Activated CD4-positive, CD25-positive, alpha-beta regulatory T cell treated with anti-CD3 and anti-CD28 coated beads, Interleukin-2, amount 50 U/mL, for 24 hours (primary cell): ENCODE data around the gene AFDN.
"Not testable (repeated sequence)": the region's sequence is repeated elsewhere in the genome, so short reads cannot be mapped to it uniquely, and the experiment has no call there.

Experiments used
- ATAC-seq, 2 donors: fragments of 150-1000 bp; cut with Tn5 transposase; one replicate each; pipeline ENCODE4 v1.10.0; 2021; ENCODE audit warnings: mild to moderate bottlenecking in 1 of 2, moderate library complexity in 1 of 2

AFDN gene

GRCh38 chr6:167957626-167958025, 130.9 kb downstream of the AFDN start:
- no peak for ATAC-seq

DNA sequence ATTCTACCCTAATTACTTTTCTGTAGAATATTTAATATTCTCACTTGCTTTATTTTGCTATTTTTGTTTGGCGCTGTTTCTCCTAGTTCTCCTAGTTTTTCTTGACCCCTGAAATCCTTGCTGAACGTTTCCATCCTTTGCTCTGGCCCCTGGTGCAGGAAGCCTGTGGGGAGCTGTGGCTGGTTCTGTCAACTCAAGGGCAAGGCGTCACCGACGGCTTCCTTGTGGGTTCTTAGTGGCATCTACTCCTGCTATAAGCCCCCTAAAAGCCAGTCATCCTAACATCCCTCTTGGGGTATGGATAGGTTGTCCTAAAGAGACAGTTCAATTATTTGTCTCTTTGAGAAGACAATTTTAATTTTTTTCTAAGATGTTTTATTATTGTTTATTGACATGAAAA, 133.9 kb downstream of the AFDN start:
- no peak for ATAC-seq

- ATAC-seq, result no peak
Observed at GRCh38 chr6:167962711-167963110, 136.0 kb downstream of the AFDN start.

- ATAC-seq, result no peak
Observed at GRCh38 chr6:167963589-167964057, 136.9 kb downstream of the AFDN start.

DNA sequence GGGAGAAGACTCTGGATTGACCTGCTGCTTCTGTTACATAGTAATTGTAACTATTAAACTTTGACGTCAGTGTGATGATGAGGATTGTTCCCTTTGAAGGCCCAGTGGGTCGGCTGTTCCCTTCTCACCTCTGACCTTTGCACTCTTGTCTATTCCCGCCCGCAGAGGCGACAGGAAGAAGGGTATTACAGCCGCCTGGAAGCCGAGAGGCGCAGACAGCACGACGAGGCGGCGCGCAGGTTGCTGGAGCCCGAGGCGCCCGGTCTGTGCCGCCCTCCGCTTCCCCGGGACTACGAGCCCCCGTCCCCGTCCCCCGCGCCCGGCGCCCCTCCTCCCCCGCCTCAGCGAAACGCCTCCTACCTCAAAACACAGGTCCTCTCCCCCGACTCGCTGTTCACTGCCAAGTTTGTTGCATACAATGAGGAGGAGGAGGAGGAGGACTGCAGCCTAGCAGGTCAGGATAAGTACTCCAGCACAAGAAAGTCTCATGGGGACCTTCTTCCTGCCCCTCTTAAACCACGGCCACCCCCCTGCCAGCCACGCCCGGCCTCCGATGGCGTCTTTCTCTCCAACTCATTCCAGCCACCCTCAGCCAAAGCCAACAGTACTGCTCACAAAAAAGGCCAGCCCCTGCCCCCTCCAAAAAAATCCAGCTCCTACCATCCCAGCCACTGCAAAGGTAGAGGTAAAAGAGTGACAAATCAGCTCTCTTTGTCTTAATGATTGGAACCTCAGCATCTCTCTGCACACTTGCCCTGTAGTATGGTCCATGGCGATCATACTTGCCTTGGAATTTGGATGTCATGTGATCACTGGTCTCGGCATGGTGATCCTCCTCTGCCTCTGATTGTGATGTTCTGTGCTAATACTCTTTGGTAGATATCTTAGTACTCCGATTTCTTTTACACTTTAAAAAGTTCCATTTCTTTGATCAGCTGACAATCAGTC, 139.2 kb downstream of the AFDN start:
- no peak for ATAC-seq

- no peak for ATAC-seq
Observed at GRCh38 chr6:167966540-167966905, 139.8 kb downstream of the AFDN start.

DNA sequence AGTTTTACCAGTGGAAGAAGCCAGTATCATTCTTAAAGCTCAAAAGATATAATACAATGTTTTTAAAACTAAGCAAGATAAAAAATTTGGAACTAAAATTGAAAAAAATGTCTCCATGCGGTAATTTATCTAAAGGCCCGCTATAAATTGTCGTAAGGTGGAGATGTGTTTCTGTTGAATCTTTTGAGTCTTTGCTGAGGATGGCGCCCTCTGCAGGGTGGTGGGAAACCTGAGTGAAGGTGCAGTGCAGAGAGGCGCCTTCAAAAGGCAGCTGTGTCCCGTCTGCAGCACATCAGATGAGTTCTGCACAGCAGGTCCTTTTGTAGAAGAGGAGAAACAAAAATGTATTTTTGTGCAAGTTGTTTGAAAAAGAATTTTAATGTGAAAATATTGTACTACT, 141.4 kb downstream of the AFDN start:
- ATAC-seq, result no peak

DNA sequence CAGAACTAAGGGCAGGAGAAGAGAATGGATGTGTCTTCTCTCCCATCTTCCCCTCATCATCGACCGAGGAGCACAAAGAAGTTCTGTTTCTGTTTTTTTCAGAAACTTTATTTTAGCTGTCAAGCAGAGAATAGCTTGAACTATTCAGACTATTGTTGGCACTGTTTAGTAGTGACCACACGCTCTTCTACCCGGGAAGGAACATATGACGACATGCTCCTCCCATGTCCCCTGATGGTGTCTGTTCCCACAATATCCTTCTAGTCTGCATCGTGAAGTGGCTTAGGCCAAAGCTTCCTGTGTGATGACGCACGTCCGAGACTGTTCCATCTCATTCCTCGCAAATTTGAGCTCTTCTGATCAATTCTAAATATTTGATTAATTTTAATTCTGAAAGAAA, 143.5 kb downstream of the AFDN start:
- no peak for ATAC-seq

DNA sequence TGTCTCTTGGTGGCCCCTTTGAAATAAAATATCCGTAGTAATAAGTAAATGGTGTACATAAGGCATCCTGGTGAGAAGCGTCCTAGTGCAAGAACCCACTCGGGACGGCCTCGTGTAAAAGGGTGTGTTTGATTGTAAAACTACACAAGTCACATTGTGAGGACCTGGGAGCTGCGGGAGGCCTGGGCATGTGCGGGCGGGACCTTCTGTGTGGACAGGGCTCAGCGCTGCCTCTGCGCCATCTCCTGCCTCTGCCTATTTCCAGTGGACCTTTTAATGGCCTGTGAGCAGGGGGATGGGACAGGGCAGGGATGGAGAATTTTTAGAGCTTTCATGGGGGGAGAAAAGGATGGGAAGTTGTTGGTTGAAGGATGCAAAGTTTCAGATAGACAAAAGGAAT, 145.5 kb downstream of the AFDN start:
- ATAC-seq, result no peak

DNA sequence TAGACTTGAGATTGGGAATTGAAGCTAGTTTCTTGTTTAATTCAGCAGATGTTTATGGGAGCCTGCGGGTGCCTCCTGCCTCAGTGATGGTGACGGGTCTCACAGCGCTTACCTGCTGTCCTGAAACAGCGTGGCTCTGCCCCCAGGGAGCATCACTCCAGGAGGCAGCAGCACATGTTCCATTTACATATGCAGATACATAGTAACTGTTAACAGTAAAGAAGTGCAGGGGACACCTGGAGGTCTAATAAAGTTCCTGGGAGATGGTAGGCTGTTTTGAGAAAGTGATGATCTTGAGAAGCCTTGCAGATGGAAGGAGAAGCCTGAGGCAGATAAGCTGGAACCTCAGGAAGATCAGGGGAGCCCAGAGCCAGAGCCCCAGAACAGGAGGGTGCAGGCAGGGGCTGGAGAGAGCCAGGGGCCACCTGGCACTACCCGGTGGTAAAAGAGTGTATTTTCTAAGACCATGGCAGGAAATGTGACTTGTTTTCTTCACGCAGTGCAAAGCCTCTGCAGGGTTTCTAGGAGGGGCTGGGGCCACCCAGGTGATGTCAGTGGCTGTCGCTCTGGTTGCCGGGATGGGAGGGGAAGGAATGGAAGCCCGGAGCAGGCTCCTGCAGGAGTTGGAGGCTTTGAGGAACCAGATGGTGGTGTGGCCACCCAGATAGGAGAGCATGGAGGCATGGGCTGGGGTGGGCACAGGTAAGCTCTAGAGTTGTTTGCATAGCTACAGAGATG, 146.6 kb downstream of the AFDN start:
- no peak for ATAC-seq

DNA sequence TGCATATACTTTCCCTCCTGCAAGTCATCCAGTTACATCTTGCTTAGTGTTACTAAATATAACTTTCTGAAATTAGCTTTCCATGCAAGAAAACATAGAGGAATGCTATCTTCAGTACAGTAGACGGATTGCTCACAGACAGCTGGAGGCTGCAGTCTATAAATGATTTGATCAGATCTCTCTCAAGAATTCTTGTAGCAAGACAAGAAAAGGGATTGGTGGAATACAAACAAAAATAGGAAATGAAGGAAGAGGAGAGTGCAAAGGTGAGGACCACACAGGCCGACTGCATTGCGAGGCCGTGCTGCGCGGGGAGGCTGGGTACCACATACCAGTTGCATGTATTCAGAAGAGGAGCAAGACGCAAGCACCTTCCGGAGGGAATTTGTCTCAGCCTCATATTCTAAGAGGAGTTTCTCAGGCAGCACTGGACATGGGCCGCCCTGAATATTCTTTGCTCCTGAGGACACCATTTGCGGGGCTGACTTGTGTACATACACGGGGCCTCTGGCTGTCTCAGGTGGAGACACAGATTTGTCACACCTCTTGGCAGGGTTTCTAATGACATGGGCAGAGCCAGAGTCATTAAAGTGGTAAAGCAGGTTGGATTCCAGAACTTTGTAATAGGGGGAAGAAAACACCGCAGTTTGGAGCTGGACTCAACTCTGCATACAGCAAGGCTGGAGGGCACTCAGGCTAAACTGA, 148.1 kb downstream of the AFDN start:
- no peak for ATAC-seq

DNA sequence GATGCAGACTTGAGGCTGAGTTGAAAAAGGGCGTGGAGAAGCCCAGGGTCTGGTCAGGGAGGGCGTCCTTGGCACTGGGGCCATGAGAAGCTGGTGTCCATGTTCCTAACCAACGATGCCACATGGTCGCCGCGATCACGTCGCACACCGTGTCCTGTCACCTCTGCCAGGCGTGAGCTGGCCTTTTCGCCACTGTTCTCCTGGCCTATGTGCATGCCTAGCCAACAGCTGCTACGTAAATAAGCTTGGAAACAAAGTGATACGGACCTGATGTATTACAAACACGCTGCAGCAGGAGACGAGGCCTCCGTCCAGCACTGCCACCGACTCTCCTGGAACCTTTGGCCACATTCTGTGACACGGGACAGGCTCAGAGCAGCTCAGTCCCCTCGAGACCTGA, 148.7 kb downstream of the AFDN start:
- no peak for ATAC-seq

- not testable (repeated sequence) for ATAC-seq
Observed at GRCh38 chr6:167976116-167976657, 149.5 kb downstream of the AFDN start.

DNA sequence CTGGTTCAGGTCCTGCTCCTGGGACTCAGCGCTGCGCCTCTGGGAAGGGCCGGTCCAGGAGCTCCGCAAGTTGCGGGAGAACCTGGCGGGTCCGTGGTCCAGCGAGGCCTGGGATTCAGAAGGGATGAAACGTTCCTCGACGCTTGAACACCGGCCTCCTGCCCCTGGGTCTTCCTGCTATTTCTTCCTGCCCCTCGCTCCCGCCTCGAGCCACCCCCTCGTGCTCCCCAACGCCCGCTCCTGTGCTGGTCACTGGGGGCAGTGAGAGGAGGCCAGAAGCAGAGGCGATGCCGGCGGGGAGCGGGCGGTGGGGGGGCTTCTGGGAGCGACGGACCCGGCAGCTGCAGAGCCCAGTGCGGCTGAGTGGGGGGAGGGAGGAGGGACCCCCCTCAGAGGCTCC, 150.0 kb downstream of the AFDN start:
- ATAC-seq, result no peak

- ATAC-seq, result no peak
Observed at GRCh38 chr6:167977717-167978467, 151.2 kb downstream of the AFDN start.

GRCh38 chr6:167978607-167979006, 151.9 kb downstream of the AFDN start:
- ATAC-seq, result no peak

DNA sequence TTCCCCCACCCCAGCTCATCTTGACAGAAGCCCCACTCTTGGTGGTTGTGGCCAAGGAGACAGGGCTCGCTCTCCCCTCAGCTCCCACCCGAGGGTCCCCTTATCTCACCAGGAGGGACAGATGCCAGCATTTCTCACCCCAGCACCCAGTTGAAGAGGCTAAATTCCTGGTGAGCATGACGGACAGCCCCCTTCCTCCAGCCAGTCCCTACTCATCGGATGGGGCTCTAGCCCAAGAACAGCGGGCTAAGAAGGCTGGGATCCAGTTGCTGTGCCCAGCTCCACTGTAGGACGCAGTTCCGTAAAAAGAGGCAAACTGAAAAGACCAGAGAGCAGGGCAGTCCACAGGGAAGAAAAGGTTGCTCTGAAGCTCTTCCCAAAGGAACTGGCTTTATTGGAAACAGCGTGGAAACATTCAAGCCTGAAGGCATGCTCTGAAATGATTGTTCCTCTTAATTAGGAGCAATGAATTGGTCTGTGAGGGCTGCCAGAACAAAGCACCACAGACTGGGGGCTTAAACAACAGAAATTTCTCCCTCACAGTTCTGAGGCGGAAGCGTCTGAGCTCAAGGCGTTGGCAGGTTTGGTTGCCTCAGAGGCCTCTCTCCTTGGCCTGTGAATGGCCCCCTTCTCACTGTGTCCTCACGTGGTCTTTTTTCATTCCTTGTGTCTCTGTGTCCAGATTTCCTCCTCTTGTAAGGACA, 152.9 kb downstream of the AFDN start:
- no peak for ATAC-seq

DNA sequence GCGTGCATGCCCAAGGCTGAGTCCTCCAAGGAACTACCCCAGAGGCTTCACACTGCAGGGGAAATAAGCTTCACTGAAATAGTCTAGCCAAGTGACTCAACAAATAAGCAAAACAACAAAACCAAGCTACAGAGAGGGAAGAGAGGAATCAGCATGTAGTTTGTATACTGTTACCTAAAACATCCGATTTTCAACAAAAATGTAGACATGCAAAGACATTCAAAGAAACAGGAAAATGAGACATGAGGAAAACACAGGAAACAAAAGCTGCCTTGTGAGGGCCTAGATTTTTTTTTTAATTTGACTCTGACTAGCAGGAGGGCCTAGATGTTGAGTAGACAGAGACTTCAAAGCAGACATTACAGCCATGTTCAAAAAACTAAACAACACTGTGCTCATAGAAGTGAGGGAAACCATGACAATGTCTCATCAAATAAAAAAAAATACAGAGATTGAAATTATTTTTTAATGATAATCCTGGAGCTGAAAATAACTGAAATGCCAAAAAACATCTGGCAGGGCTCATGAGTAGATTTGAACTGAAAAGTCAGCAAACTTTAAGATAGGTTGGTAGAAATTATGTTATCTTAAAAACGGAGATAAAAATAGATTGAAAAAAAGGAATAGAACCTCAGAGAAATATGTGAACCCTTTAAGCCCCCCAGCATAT, 154.3 kb downstream of the AFDN start:
- ATAC-seq, result no peak

DNA sequence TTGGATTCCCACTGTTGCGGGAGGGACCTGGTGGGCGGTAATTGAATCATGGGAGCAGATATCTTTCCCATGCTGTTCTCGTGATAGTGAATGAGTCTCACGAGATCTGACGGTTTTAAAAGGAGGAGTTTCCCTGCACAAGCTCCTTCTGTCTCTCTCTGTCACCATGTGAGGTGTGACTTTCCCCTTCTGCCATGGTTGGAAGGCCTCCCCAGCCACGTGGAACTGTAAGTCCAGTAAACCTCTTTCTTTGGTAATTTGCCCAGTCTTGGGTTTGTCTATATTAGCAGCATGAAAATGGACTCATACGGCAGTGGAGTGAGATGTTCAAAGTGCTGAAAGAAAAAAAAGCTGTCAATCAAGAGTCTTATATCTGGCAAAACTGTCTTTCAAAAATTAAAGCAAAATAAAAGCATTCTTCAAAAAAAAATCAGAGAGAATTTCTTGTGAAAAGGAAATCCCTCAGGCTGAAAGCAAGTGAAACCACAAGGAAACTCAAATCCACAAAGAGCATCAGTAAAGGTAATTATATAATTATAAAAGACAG, 155.3 kb downstream of the AFDN start:
- no peak for ATAC-seq

DNA sequence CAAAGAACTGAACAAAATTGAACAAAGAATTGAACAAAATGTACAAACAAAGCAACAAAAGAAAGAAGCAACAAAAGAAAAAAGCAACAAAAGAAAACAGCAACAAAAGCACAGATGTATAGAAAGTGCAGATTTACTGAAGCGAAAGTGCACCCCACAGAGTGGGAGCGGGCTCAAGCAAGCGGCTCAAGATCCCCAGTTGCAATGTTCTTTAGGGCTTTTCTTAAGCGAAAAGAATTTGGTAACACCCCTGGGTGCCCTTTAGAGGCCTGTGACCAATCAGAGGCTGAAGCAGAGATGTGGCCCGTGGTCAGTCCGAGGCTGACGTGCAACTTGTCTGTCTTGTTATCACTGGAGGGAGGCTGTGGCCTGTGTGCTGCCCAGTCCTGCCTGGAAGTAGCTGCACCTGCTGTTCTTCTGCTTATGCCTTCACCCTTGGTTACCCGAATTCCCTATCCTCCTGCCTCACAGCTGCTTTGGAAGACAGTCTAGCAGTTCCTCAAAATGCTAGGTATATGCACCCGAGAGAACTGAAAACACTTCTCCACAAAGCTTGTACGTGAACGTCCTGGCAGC, 157.5 kb downstream of the AFDN start:
- no peak for ATAC-seq
